ENCODE measurements around the gene HEXD.

DNA sequence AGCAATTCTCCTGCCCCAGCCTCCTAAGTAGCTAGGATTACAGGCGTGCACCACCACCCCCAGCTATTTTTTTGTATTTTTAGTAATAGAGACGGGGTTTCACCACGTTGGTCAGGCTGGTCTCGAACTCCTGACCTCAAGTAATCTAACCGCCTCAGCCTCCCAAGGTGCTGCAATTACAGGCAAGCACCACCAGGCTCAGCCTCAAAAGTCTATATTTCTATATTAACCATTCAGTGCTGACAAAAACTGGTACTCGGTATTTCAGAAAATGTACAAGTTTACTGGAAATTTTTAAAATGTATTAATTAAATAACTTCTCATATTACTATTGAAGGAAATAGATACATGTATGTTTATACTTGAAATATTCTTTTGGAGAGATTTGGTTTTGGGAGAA, 1.4 kb upstream of the HEXD start:
- no peak for TF ChIP-seq POLR2A (IDR thresholded peaks at IDR 0.05; ENCODE audit: low read depth, low read length)
- no peak for TF ChIP-seq POLR2AphosphoS5 (IDR thresholded peaks at IDR 0.05; ENCODE audit: low read depth, low read length)

Data from GM12892 (cell line).